Testis (tissue), 2 donors: ENCODE data around the gene LHX3.

Source experiments
- CTCF ChIP-seq, 3 experiments: fragments of 450-650 bp in 2 of 3; fragments of 200-600 bp in 1 of 3; sonication (generic) in 1 of 3; IDR thresholded peaks; one replicate each; pipeline ENCODE4 v1.5.1; 2016 to 2019; ENCODE audit warnings: antibody characterized with exemption in 3 of 3, mild to moderate bottlenecking in 2 of 3, moderate library complexity in 1 of 3
- POLR2A ChIP-seq: fragments of 450-650 bp; IDR thresholded peaks from one replicate; pipeline ENCODE4 v1.6.1; 2017; ENCODE audit warnings: antibody characterized with exemption, mild to moderate bottlenecking, moderate library complexity

DNA sequence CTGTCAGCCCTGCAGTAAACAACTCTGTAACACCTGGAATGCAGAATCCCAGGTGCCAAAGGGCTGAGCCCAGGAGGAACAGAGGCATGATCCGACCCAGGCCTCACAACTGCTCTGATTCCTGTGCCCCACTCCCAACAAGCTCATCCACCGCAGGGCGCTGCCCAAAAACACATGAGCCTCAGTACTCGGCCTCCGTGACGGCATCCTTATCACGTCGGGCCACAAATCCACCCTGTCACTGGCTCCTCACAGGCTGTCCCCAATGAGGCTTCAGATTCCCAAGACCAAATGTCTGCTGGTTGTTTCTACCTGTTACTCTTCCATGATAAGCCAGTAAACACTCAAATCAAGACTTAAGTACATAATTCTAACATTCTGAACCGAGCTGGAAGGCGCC is 25.4 kb upstream of the LHX3 start:
- TF ChIP-seq CTCF (IDR thresholded peaks at IDR 0.05) (no peak), POLR2A (no peak)
